ENCODE data around the gene TCOF1. TPM values are rescaled to one million over a fixed set of nuclear protein-coding genes. Genes with fewer than 3 reads are reported as not detected.

Gene TCOF1
- total RNA-seq, 4 donors from 2014 or later, result 27.4 to 46.0 (median 36.3) TPM

GRCh38 chr5:150393096-150393645, 35.7 kb downstream of the TCOF1 start:
- no peaks in the 10 kb centered on the region for H3K27me3 ChIP-seq
- WGBS, result 83% methylated on average over 3 of the region's 3 CpGs
- no peaks in the 10 kb centered on the region for H3K4me1 ChIP-seq
- DNase-seq (ENCODE audit: extremely low spot score), result no peak
- no peaks in the 10 kb centered on the region for H3K9me3 ChIP-seq
- TF ChIP-seq POLR2A (IDR thresholded peaks at IDR 0.05; ENCODE audit: low read depth), result no peak
- TF ChIP-seq POLR2AphosphoS5 (IDR thresholded peaks at IDR 0.05), result no peak
- no peak for TF ChIP-seq CTCF (IDR thresholded peaks at IDR 0.05)
- no peak for TF ChIP-seq EP300 (IDR thresholded peaks at IDR 0.05)
- H3K4me3 ChIP-seq, result no peak overlapping the region
- peaks cover 71 to 100% (median 97%) of the 10 kb centered on the region in 4 donors for H3K36me3 ChIP-seq
- intact Hi-C loops (cut with DNase I), result no loop called here
- H3K27ac ChIP-seq (replicated peaks in 1 of 4), result no peak overlapping the region

- TF ChIP-seq CTCF (IDR thresholded peaks at IDR 0.05) (no peak), POLR2A (IDR thresholded peaks at IDR 0.05; ENCODE audit: low read depth) (no peak), POLR2AphosphoS5 (IDR thresholded peaks at IDR 0.05) (no peak), EP300 (IDR thresholded peaks at IDR 0.05) (no peak)
- Histone ChIP-seq H3K27ac (replicated peaks in 1 of 4) (no peak overlapping the region), H3K4me3 (no peak overlapping the region), H3K27me3 (no peaks in the 10 kb centered on the region), H3K9me3 (no peaks in the 10 kb centered on the region), H3K36me3 (peaks cover 66 to 100% (median 98%) of the 10 kb centered on the region in 4 donors), H3K4me1 (no peaks in the 10 kb centered on the region)
- no peak for DNase-seq (ENCODE audit: extremely low spot score)
- intact Hi-C loops (cut with DNase I), result no loop called here
- 62% methylated on average over 3 of the region's 3 CpGs for whole genome bisulfite sequencing
Observed at GRCh38 chr5:150394131-150394530, 36.6 kb downstream of the TCOF1 start.

- intact Hi-C loops (cut with DNase I), result no loop called here
- H3K27ac ChIP-seq (replicated peaks in 1 of 4), result no peak overlapping the region
- WGBS, result 82% methylated on average over 12 of the region's 13 CpGs
- H3K4me1 ChIP-seq, result no peaks in the 10 kb centered on the region
- DNase-seq (ENCODE audit: extremely low spot score), result no peak
- TF ChIP-seq CTCF (IDR thresholded peaks at IDR 0.05) (no peak), EP300 (IDR thresholded peaks at IDR 0.05) (no peak), POLR2A (IDR thresholded peaks at IDR 0.05; ENCODE audit: low read depth) (no peak), POLR2AphosphoS5 (IDR thresholded peaks at IDR 0.05) (no peak)
- no peak overlapping the region for H3K4me3 ChIP-seq
- no peaks in the 10 kb centered on the region for H3K27me3 ChIP-seq
- no peaks in the 10 kb centered on the region for H3K9me3 ChIP-seq
- peaks cover 66 to 100% (median 98%) of the 10 kb centered on the region in 4 donors for H3K36me3 ChIP-seq
Observed at GRCh38 chr5:150394912-150395687, 37.6 kb downstream of the TCOF1 start.

- 64% methylated on average over 2 of the region's 2 CpGs for WGBS
- TF ChIP-seq POLR2AphosphoS5 (IDR thresholded peaks at IDR 0.05) (no peak), CTCF (IDR thresholded peaks at IDR 0.05) (no peak), POLR2A (IDR thresholded peaks at IDR 0.05; ENCODE audit: low read depth) (no peak), EP300 (IDR thresholded peaks at IDR 0.05) (no peak)
- H3K9me3 ChIP-seq, result no peaks in the 10 kb centered on the region
- no peak overlapping the region for H3K27ac ChIP-seq (replicated peaks in 1 of 4)
- no peaks in the 10 kb centered on the region for H3K27me3 ChIP-seq
- DNase-seq (ENCODE audit: extremely low spot score), result no peak
- intact Hi-C loops (cut with DNase I), result no loop called here
- H3K4me3 ChIP-seq, result no peak overlapping the region
- H3K36me3 ChIP-seq, result peaks cover 66 to 100% (median 98%) of the 10 kb centered on the region in 4 donors
- H3K4me1 ChIP-seq, result no peaks in the 10 kb centered on the region
Observed at GRCh38 chr5:150395688-150395975, 38.1 kb downstream of the TCOF1 start.

Data from esophagus muscularis mucosa (tissue), 4 donors.